HepG2 (cell line): ENCODE data around the gene PIGC. TPM values are rescaled to one million over a fixed set of nuclear protein-coding genes. Genes with fewer than 3 reads are reported as not detected.

Experiments
- ATAC-seq: fragments of 200-7000 bp; cut with Tn5 transposase; 3 replicates; pipeline ENCODE4 v1.9.1; 2020; ENCODE audit warnings: mild to moderate bottlenecking, moderate library complexity
- BruUV-seq: library from RNA; stranded (reverse); fragments of 400-500 nt; replicated peaks from 2 replicates; lab custom pipeline; 2021; lab: Mats Ljungman, UMichigan
- CTCF ChIA-PET: fragments of 300-600 bp; formaldehyde crosslinking; extraction: SDS; loops from one replicate; lab custom pipeline; 2021; ENCODE audit warnings: low total read pairs, inconsistent platforms, low intra/inter-chr PET ratio; lab: Yijun Ruan, JAX
- POLR2A ChIA-PET: fragments of 350-600 bp; sonication (Branson Sonifier 250); formaldehyde crosslinking; loops from one replicate; lab custom pipeline; 2020; ENCODE audit warnings: antibody characterized with exemption, inconsistent platforms; lab: Yijun Ruan, JAX
- DNase-seq: peaks from one replicate; pipeline ENCODE4 v3.0.0-alpha.2; 2015; ENCODE audit warnings: low spot score
- FAIRE-seq: peaks from 3 replicates; lab custom pipeline; 2011; peaks lifted over from hg19 to GRCh38; lab: Jason Lieb, UNC
- H2AFZ ChIP-seq: one replicate; pipeline ENCODE4 v1.6.1; 2011; ENCODE audit warnings: low read length, inconsistent platforms
- H3K27ac ChIP-seq: fragments of 300-600 bp; 3 replicates; pipeline ENCODE4 v1.8.0; 2011; ENCODE audit warnings: mixed run types, mild to moderate bottlenecking, mixed read lengths, low read length, inconsistent platforms; ENCODE audit not compliant: insufficient read depth; ENCODE audit errors: extremely low read length
- H3K27me3 ChIP-seq, 2 experiments: fragments of 200-600 bp in 1 of 2; 2 replicates in 1 of 2; 3 replicates in 1 of 2; pipeline versions ENCODE4 v1.6.0 to v1.8.0; 2011; ENCODE audit warnings: low read length in 2 of 2, mild to moderate bottlenecking in 2 of 2, moderate library complexity in 2 of 2, inconsistent platforms in 1 of 2; ENCODE audit not compliant: insufficient read depth in 2 of 2, control insufficient read depth in 1 of 2
- H3K36me3 ChIP-seq, 2 experiments: fragments of 200-600 bp in 1 of 2; replicated peaks in 1 of 2; 2 replicates in 1 of 2; 3 replicates in 1 of 2; pipeline versions ENCODE4 v1.5.1 to v1.8.0; 2011; ENCODE audit warnings: low read length in 2 of 2, inconsistent platforms in 1 of 2; ENCODE audit not compliant: insufficient read depth in 2 of 2, control insufficient read depth in 1 of 2
- H3K4me1 ChIP-seq: 2 replicates; pipeline ENCODE4 v1.5.1; 2012; ENCODE audit warnings: low read length, inconsistent platforms; ENCODE audit not compliant: insufficient read depth
- H3K4me2 ChIP-seq: 2 replicates; pipeline ENCODE4 v1.6.0; 2011; ENCODE audit warnings: low read depth, low read length, inconsistent platforms
- H3K4me3 ChIP-seq, 3 experiments: fragments of 200-600 bp in 1 of 3; sonication (generic), shearing (Covaris generic) in 1 of 3; replicated peaks in 1 of 3; 2 replicates each; pipeline ENCODE4 v1.5.1; 2011 to 2016; ENCODE audit warnings: low read length in 3 of 3, inconsistent platforms in 2 of 3, low read depth in 2 of 3, mild to moderate bottlenecking in 2 of 3, control low read depth in 1 of 3, mixed read lengths in 1 of 3; ENCODE audit not compliant: insufficient read depth in 1 of 3
- H3K79me2 ChIP-seq: one replicate; pipeline ENCODE4 v1.6.1; 2011; ENCODE audit warnings: low read length, inconsistent platforms; ENCODE audit not compliant: insufficient read depth
- H3K9ac ChIP-seq: 2 replicates; pipeline ENCODE4 v1.6.0; 2011; ENCODE audit warnings: mild to moderate bottlenecking, low read depth, low read length, inconsistent platforms; ENCODE audit not compliant: insufficient read depth
- H3K9me3 ChIP-seq: 2 replicates; pipeline ENCODE4 v1.5.1; 2012; ENCODE audit warnings: mild to moderate bottlenecking, low read length
- H4K20me1 ChIP-seq: 2 replicates; pipeline ENCODE4 v1.6.0; 2011; ENCODE audit warnings: inconsistent platforms, mild to moderate bottlenecking, low read length, moderate library complexity; ENCODE audit not compliant: insufficient read depth
- AGO1 ChIP-seq: fragments of 200-400 bp; formaldehyde crosslinking; IDR thresholded peaks from 2 replicates; pipeline ENCODE4 v1.6.1; 2017; ENCODE audit warnings: mild to moderate bottlenecking, low read depth, low read length, moderate library complexity; ENCODE audit not compliant: poor library complexity, severe bottlenecking
- ARID3A ChIP-seq: IDR thresholded peaks from 2 replicates; pipeline ENCODE4 v1.6.1; 2012; ENCODE audit warnings: low read depth, low read length, improper control_type of control experiment
- FOXO4 ChIP-seq: sonication (generic); formaldehyde crosslinking; conservative IDR thresholded peaks from 2 replicates; pipeline ENCODE4 v1.8.1; 2023; ENCODE audit warnings: missing genetic modification reagents
- JDP2 ChIP-seq: sonication (generic); formaldehyde crosslinking; IDR thresholded peaks from 2 replicates; pipeline ENCODE4 v1.8.1; 2022; ENCODE audit warnings: missing genetic modification reagents, borderline replicate concordance
- NBN ChIP-seq: fragments of 450-650 bp; conservative IDR thresholded peaks from 2 replicates; pipeline ENCODE4 v1.6.1; 2017
- NR3C1 ChIP-seq: sonication (generic); formaldehyde crosslinking; IDR thresholded peaks from 2 replicates; pipeline ENCODE4 v1.4.0; 2020; ENCODE audit warnings: missing genetic modification reagents
- STAG1 ChIP-seq: sonication (generic); formaldehyde crosslinking; IDR thresholded peaks from 2 replicates; pipeline ENCODE4 v1.4.0; 2020; ENCODE audit warnings: missing genetic modification reagents
- TCF7 ChIP-seq: sonication (generic); IDR thresholded peaks from 2 replicates; pipeline ENCODE4 v1.6.1; 2016; ENCODE audit warnings: antibody characterized with exemption, low read depth
- TRIM22 ChIP-seq: fragments of 450-650 bp; IDR thresholded peaks from 2 replicates; pipeline ENCODE4 v1.6.1; 2017
- ZFP1 ChIP-seq: IDR thresholded peaks from 2 replicates; pipeline ENCODE4 v1.6.1; 2016
- ZFP82 ChIP-seq: sonication (generic); formaldehyde crosslinking; IDR thresholded peaks from 2 replicates; pipeline ENCODE4 v1.5.1; 2020; ENCODE audit warnings: mild to moderate bottlenecking, missing genetic modification reagents, borderline replicate concordance
- ZNF180 ChIP-seq: sonication (generic); formaldehyde crosslinking; IDR thresholded peaks from 2 replicates; pipeline ENCODE4 v1.4.0; 2020; ENCODE audit warnings: low read depth, missing genetic modification reagents, borderline replicate concordance
- ZNF20 ChIP-seq: sonication (generic); formaldehyde crosslinking; IDR thresholded peaks from 2 replicates; pipeline ENCODE4 v1.4.0; 2020; ENCODE audit warnings: mild to moderate bottlenecking, moderate library complexity, missing genetic modification reagents
- ZNF256 ChIP-seq: sonication (generic); formaldehyde crosslinking; conservative IDR thresholded peaks from 2 replicates; pipeline ENCODE4 v1.4.0; 2020; ENCODE audit warnings: missing genetic modification reagents
- ZNF263 ChIP-seq: sonication (generic); formaldehyde crosslinking; IDR thresholded peaks from 2 replicates; pipeline ENCODE4 v1.4.0; 2020; ENCODE audit warnings: missing genetic modification reagents
- ZNF3 ChIP-seq: IDR thresholded peaks from 2 replicates; pipeline ENCODE4 v1.7.0; 2017; ENCODE audit warnings: inconsistent platforms
- ZNF598 ChIP-seq: sonication (generic); formaldehyde crosslinking; IDR thresholded peaks from 2 replicates; pipeline ENCODE4 v1.5.1; 2020; ENCODE audit warnings: mild to moderate bottlenecking, missing genetic modification reagents, borderline replicate concordance
- WGBS: methylation state at CpG from one replicate; pipeline ENCODE4 v1.1.6; 2017; ENCODE audit warnings: low lambda C conversion rate; 5-methylcytosine and 5-hydroxymethylcytosine counted together
- in situ Hi-C: cut with HindIII; loops from 2 replicates; pipeline ENCODE4 v1.10.0; 2017; ENCODE audit warnings: low pct_unique_long_range_greater_than_20kb; ENCODE audit not compliant: extremely low pct_ligation_motif_present
- intact Hi-C: fragments of 100-400 bp; cut with micrococcal nuclease; formaldehyde crosslinking; loops from one replicate; pipeline ENCODE4 v1.10.0; 2022; ENCODE audit not compliant: unreplicated experiment
- polyA plus RNA-seq, 8 experiments: library from polyadenylated mRNA; depleted of rRNA in 3 of 8; stranded (reverse) in 7 of 8; unstranded in 1 of 8; fragments of >200 nt; fragmentation: Illumina TruSeq in 4 of 8; extraction: Trizol in 4 of 8; gene quantifications; 2 replicates each; pipeline versions ENCODE4 v1.2.1 to v1.2.3, GENCODE V29; 2011 to 2016; ENCODE audit warnings: low read depth in 4 of 8, missing spikeins in 1 of 8, mixed read lengths in 1 of 8; ENCODE audit not compliant: insufficient read depth in 1 of 8
- total RNA-seq, 5 experiments: library from RNA; depleted of rRNA; stranded (reverse); fragments of >200 nt; fragmentation: Illumina TruSeq; extraction: Trizol; gene quantifications; 2 replicates each; pipeline ENCODE4 v1.2.3, GENCODE V29; 2016; ENCODE audit warnings: low read depth in 1 of 5

PIGC gene
- total and polyA plus RNA-seq, 2 of the 13 experiments (the other 11 are each of a cell fraction or from before 2014, with no cell fraction given), result 26.7 to 29.5 TPM

GRCh38 chr1:172414331-172414730, 29.5 kb downstream of the PIGC start:
- ChIA-PET POLR2A (no interaction called here), CTCF (no interaction called here)
- H3K27ac ChIP-seq, result no peak overlapping the region
- H3K79me2 ChIP-seq, result no peaks in the 10 kb centered on the region
- in situ Hi-C loops (no loop called here), intact Hi-C loops (no loop called here)
- H3K27me3 ChIP-seq, result no peaks in the 10 kb centered on the region
- ATAC-seq (no peak), DNase-seq (no peak), FAIRE-seq (no peak)
- H4K20me1 ChIP-seq, result no peaks in the 10 kb centered on the region
- H3K9me3 ChIP-seq, result no peaks in the 10 kb centered on the region
- no peaks in the 10 kb centered on the region for H3K4me1 ChIP-seq
- H3K36me3 ChIP-seq, result no peaks in the 10 kb centered on the region
- H3K9ac ChIP-seq, result no peak overlapping the region
- H3K4me3 ChIP-seq, result no peak overlapping the region
- no peak overlapping the region for H2AFZ ChIP-seq
- BruUV-seq, result no TSS peak
- no peak for TF ChIP-seq TCF7
- H3K4me2 ChIP-seq, result no peak overlapping the region

GRCh38 chr1:172411791-172412338, 32.0 kb downstream of the PIGC start:
- CTCF ChIA-PET, result no interaction called here
- WGBS, result 53% methylated on average over 2 of the region's 2 CpGs
- intact Hi-C loops, result no loop called here
- Histone ChIP-seq H3K4me1 (no peaks in the 10 kb centered on the region), H3K4me3 (no peak overlapping the region), H3K9ac (no peak overlapping the region), H3K36me3 (no peaks in the 10 kb centered on the region), H4K20me1 (no peaks in the 10 kb centered on the region), H3K27me3 (no peaks in the 10 kb centered on the region), H3K4me2 (no peak overlapping the region), H3K27ac (no peak overlapping the region), H3K9me3 (no peaks in the 10 kb centered on the region), H3K79me2 (no peaks in the 10 kb centered on the region), H2AFZ (no peak overlapping the region)
- POLR2A ChIA-PET, result no interaction called here
- ATAC-seq (no peak), FAIRE-seq (no peak), DNase-seq (no peak)
- BruUV-seq, result no TSS peak
- in situ Hi-C loops, result no loop called here
- TF ChIP-seq ZNF263 (no peak), ZFP1 (CRISPR knock-in tag) (no peak), NR3C1 (CRISPR knock-in tag) (no peak), TRIM22 (no peak), FOXO4 (no peak), ZNF3 (CRISPR knock-in tag) (no peak), ZNF598 (CRISPR knock-in tag) (no peak), ARID3A (no peak), ZNF256 (CRISPR knock-in tag) (no peak), ZFP82 (no peak), NBN (no peak), STAG1 (CRISPR knock-in tag) (no peak), AGO1 (no peak), ZNF180 (CRISPR knock-in tag) (no peak), JDP2 (no peak), ZNF20 (CRISPR knock-in tag) (no peak)
